NCI-H2171 treated with DMSO at 0.1 percent for 48 hours (cell line): ENCODE data around the gene DEXI.
"Not testable (repeated sequence)": the region's sequence is repeated elsewhere in the genome, so short reads cannot be mapped to it uniquely, and the experiment has no call there.

Source experiments
- DNase-seq: peaks from one replicate; lab custom pipeline; 2025; lab: John Stamatoyannopoulos, UW

The DEXI gene

GRCh38 chr16:10941127-10941933 is 938 bp downstream of the DEXI start:
- peak; percentile 31 for DNase-seq

- no peak for DNase-seq
Measured at GRCh38 chr16:10940501-10941079, 1.7 kb downstream of the DEXI start.

- DNase-seq = no peak
Measured at GRCh38 chr16:10939649-10940234, 2.5 kb downstream of the DEXI start.

GRCh38 chr16:10938796-10939648 is 3.2 kb downstream of the DEXI start:
- DNase-seq = no peak

GRCh38 chr16:10938321-10938720 is 3.9 kb downstream of the DEXI start:
- no peak for DNase-seq

- DNase-seq = no peak
Measured at GRCh38 chr16:10937068-10937859, 5.0 kb downstream of the DEXI start.

- DNase-seq = no peak
Measured at GRCh38 chr16:10936272-10936984, 5.8 kb downstream of the DEXI start.

- peak; percentile 52 for DNase-seq
Measured at GRCh38 chr16:10935226-10935915, 6.9 kb downstream of the DEXI start.

GRCh38 chr16:10934325-10935107 is 7.8 kb downstream of the DEXI start:
- DNase-seq = no peak

- DNase-seq = no peak
Measured at GRCh38 chr16:10933865-10934264, 8.4 kb downstream of the DEXI start.

- DNase-seq = no peak
Measured at GRCh38 chr16:10932959-10933710, 9.1 kb downstream of the DEXI start.

GRCh38 chr16:10931977-10932632 is 10.2 kb downstream of the DEXI start:
- no peak for DNase-seq

GRCh38 chr16:10931134-10931533 is 11.1 kb downstream of the DEXI start:
- no peak for DNase-seq

GRCh38 chr16:10930755-10931093 is 11.5 kb downstream of the DEXI start:
- no peak for DNase-seq

GRCh38 chr16:10929853-10930754 is 12.2 kb downstream of the DEXI start:
- DNase-seq = no peak

GRCh38 chr16:10929097-10929496 is 13.2 kb downstream of the DEXI start:
- DNase-seq = not testable (repeated sequence)

GRCh38 chr16:10927497-10928112 is 14.7 kb downstream of the DEXI start:
- DNase-seq = no peak
